ENCODE results near the gene ZNF460.

The ZNF460 gene

GRCh38 chr19:57282011-57282643 lies 1.8 kb downstream of the ZNF460 start:
- no peak for FAIRE-seq

GRCh38 chr19:57288373-57288772 lies 8.1 kb downstream of the ZNF460 start:
- no peak for FAIRE-seq

- FAIRE-seq, result no peak
Measured at GRCh38 chr19:57290970-57291369, 10.7 kb downstream of the ZNF460 start.

GRCh38 chr19:57292547-57292946 lies 12.3 kb downstream of the ZNF460 start:
- no peak for FAIRE-seq

GRCh38 chr19:57293719-57294118 lies 13.4 kb downstream of the ZNF460 start:
- FAIRE-seq, result no peak

DNA sequence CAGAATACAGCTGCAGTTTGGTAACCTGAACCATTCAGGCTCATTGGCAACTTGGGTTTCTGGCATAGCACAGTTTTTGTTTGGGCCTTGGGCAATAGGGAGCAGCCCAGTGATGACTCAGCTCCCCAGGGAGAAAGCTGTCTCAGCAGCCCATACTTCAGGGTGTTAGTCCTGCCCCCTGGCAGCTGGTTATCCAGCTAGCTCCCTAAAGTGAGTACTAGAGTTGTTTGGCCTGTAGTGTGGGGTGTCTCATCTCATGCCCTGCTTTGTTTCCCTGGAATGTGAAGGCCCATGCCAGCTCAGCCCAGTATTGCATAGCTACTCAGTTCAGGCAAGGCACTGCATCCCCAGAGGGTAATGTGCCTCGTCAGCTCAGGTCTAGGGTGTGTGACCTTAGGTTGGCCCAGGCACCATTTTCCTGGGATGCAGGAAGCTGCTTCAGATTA lies 21.8 kb downstream of the ZNF460 start:
- FAIRE-seq, result no peak

DNA sequence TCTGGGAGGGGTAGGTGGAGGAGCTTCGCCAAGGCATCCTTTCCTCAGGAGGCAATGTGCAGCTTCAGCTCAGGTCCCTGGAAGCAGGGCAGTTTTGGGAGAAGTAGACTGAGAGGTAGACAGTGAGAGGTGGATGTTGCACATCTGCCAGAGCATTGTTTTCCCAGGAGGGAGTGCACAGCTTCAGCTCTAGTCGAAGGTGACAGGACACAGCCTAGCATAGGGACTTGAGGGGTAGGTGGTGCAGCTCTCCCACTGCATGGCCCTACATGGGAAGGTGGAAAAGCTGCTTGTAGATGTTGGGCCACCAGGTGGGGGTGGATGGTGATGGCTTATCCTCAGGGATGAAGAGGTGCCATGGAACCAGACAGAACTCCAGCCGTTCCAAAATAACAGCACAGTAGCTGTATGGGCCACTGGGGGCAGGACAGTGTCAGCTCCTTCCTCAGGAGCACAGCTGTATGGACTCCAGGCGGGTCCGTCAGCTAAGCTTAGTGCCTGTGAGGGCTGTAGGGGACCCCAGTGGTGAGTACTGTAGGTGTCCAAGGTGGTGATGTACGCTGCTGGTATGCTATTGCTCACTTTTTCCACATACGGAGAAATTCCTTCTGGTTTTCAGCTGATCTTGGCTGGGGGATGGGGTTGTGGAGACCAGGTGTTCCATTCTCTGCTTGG lies 22.6 kb downstream of the ZNF460 start:
- no peak for FAIRE-seq

GRCh38 chr19:57305056-57305455 lies 24.8 kb downstream of the ZNF460 start:
- no peak for FAIRE-seq

- FAIRE-seq, result no peak
Measured at GRCh38 chr19:57308514-57308913, 28.2 kb downstream of the ZNF460 start.

DNA sequence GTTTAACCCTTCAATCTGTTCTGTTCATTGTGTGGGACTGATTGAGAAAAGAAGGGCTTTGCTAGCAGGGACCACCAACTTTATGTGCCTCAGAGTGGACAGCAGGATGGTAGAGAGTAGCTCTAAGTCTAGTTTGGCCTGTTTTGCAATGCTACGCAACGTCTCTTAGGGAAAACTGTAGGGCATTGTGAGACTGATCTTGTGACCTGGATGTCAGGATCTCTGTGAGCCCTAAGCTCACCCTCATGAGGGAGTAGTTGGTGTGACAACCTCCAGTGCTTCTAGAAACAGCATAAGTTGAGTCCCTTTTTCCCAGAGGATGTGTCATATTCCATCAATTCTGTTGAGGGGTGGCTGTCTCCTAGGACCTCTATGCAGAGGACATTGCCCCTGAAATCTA lies 30.5 kb downstream of the ZNF460 start:
- no peak for FAIRE-seq

DNA sequence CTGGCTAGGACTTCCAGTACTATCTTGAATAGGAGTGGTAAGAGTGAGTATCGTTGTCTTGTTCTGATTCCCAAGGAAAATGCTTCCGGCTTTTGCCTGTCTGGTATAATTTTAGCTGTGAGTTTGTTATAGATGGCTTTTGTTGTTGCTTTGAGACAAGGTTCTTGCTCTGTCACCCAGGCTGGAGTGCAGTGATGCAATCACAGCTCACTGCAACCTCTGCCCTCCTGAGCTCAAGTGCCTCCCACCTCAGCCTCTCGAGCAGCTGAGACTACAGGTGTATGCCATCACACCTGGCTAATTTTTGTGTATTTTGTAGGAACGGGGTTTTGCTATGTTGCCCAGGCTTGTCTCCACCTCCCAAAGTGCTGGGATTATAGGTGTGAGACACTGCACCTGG lies 33.9 kb downstream of the ZNF460 start:
- no peak for FAIRE-seq

- no peak for FAIRE-seq
Measured at GRCh38 chr19:57317503-57317902, 37.2 kb downstream of the ZNF460 start.

- no peak for FAIRE-seq
Measured at GRCh38 chr19:57319869-57320179, 39.5 kb downstream of the ZNF460 start.

DNA sequence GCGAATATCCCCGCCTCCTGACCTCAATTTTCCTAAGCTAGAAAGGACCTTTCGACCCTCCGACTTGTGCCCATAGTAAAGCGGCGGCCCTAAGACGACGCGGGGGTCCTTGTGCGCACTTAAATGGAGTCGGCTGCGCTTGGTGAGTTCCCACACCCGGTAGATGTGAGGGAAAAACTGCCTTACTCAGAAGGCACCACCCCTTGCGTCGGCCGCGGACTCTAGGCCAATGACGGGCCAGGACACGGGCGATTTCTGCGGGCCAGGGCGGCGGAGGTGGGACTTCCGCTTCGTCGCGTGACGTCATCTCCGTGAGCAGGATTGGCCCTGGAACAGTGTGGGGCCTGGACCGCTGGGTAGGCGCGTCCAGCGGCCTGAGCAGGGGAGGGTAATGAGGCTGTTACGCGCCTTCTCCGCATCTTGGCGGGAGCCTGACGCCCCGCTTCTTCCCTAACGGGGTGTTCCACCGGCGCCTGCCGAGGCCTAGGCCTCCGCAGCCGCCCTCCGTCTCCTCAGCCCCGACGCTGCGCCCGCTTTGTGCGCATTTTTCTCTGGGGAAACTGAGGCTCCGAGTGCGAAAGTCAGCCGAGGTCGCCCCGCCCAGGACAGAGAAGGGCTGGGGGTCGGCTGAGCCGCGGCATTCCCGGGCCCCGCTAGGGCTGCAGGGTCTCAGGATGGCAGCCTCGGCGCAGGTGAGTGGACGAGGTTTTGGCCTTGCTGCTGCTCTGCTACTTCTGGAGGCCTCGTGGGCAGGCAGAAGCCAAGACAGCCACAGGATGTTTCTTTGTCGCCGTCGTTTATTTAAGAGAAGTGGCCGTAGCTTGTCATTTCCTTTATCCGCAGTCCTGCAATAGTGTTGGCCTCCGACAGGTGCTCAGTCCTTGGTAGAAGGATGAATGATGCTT lies 40.1 kb downstream of the ZNF460 start, which contains the start of gene ZNF543:
ZNF543 (plus strand) TSS at position 293 of the 905 bp plus-strand sequence; CDS start at position 675, 382 bp downstream.
- FAIRE-seq, result peak; percentile 95

DNA sequence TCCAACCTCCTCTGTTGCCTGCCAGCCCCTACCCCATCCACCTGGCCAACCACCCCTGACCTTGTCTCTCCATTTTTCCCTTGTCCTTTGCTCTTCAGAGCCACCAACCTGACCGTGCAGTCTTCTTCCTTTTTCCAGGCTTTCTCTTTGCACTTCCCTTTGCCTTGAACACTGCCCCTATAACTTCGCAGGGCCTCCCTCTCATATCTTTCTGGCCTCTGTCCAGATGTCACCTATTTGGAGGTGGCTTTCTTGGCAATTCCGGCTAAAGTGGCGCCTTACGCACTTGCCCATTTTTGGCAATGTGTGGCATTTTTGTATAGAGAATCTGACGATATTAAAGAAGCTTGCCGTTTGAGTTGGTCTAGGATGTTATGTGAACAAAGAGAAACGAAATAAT lies 40.8 kb downstream of the ZNF460 start:
- no peak for FAIRE-seq

DNA sequence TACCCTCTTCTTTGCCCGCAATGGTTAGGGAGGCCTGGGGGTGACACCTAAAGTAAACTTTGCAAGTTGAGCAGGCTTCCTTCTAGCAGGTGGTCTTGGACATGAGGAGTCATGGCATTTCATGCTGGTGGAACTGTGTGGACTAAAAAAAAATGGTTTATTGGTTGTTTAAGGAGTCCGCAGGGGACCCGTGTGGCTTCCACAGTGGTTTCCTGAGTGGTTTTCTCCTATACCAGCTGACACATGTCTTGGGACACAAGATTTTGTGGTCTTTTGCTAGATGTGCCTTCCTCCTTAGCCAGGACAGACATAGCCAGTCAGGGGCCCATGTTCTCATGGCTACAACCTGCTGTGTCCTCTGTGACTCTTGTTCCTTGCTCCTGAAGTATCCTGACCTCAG lies 41.5 kb downstream of the ZNF460 start:
- no peak for FAIRE-seq

- no peak for FAIRE-seq
Measured at GRCh38 chr19:57324992-57325391, 44.7 kb downstream of the ZNF460 start.

DNA sequence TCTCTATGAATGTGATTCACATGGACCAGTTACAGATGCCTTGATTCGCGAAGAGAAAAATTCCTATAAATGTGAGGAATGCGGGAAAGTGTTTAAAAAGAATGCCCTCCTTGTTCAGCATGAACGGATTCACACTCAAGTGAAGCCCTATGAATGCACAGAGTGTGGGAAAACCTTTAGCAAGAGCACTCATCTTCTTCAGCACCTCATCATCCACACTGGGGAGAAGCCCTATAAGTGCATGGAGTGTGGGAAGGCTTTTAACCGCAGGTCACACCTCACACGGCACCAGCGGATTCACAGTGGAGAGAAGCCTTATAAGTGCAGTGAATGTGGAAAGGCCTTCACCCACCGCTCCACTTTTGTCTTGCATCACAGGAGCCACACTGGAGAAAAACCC lies 47.7 kb downstream of the ZNF460 start:
- FAIRE-seq, result no peak

- no peak for FAIRE-seq
Measured at GRCh38 chr19:57334191-57334590, 53.9 kb downstream of the ZNF460 start.

GRCh38 chr19:57338877-57339276 lies 58.6 kb downstream of the ZNF460 start:
- no peak for FAIRE-seq

GRCh38 chr19:57342582-57342981 lies 62.3 kb downstream of the ZNF460 start:
- FAIRE-seq, result no peak

All from A204.1 (cell line).